T-helper 2 cell treated with Interferon-gamma antibody and Interleukin-4, amounts not matched to agents 5 μg/mL and 100 μg/mL, for 36 hours (primary cell): ENCODE results near the gene IGDCC3.
"Not testable (repeated sequence)": the region's sequence is repeated elsewhere in the genome, so short reads cannot be mapped to it uniquely, and the experiment has no call there.

ENCODE experiments used
- DNase-seq: peaks from one replicate; pipeline ENCODE4 v3.0.0; 2021; ENCODE audit warnings: low spot score
- H3K27ac Mint-ChIP-seq: one replicate; pipeline ENCODE4 v1.8.0; 2021; ENCODE audit warnings: mild to moderate bottlenecking, mixed read lengths
- H3K27me3 Mint-ChIP-seq: one replicate; pipeline ENCODE4 v1.8.0; 2021; ENCODE audit warnings: low read depth, mixed read lengths
- H3K36me3 Mint-ChIP-seq: one replicate; pipeline ENCODE4 v1.8.0; 2021; ENCODE audit warnings: low read depth, mixed read lengths
- H3K4me1 Mint-ChIP-seq: one replicate; pipeline ENCODE4 v1.8.0; 2021; ENCODE audit warnings: low read depth, mixed read lengths
- H3K4me3 Mint-ChIP-seq: one replicate; pipeline ENCODE4 v1.8.0; 2022; ENCODE audit warnings: mild to moderate bottlenecking, moderate library complexity, mixed read lengths
- H3K9me3 Mint-ChIP-seq: one replicate; pipeline ENCODE4 v1.8.0; 2021; ENCODE audit warnings: mixed read lengths

Gene IGDCC3

DNA sequence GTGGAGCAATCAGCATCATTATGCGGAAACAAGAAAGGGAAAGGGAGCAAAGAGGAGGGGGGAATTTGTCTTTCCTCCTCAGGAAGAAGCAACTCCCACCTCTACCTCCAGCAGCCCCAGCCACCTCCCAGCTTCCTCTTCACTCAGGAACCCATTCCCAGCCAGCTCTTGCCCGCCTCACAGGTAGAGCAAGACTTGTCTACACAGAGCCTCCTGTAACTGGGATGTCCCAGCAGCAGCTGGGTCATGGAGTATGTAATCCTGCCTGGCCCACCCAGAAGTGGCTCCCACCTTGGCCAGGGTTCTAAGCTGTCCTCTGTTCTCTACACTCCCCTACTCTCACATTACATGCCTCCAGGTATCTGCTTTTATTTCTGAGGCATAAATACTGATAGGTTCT is 14.0 kb downstream of the IGDCC3 start:
- peaks cover 26% of the 10 kb centered on the region for H3K27me3 Mint-ChIP-seq
- H3K27ac Mint-ChIP-seq: no peak overlapping the region
- DNase-seq: no peak

DNA sequence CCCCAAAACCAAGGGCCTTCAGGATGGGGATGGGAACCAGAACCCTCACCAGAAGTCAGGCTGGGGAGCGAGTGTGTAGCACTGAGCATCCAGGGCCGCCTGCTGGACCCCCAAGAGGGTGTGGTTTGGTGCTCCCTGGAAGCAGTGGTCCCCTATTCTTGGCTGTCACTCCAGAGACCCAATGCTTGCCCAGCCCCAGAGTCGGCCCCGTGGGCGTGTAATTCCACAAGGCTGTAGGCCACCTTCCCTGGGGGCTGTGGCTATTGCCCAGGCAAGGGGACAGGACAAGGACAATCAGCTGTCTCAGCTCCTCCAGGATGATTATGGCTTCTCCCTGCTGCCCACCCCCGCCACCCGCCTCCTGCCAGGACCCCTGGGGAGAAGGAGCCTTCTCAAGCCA is 14.5 kb downstream of the IGDCC3 start:
- no peak for DNase-seq
- peaks cover 27% of the 10 kb centered on the region for H3K27me3 Mint-ChIP-seq
- H3K4me3 Mint-ChIP-seq: no peak overlapping the region
- H3K27ac Mint-ChIP-seq: no peak overlapping the region
- H3K4me1 Mint-ChIP-seq: no peaks in the 10 kb centered on the region
- no peaks in the 10 kb centered on the region for H3K36me3 Mint-ChIP-seq
- H3K9me3 Mint-ChIP-seq: no peaks in the 10 kb centered on the region

More for the DNA sequence above, 14.0 kb downstream of the IGDCC3 start:
- Mint-ChIP-seq H3K9me3 (no peaks in the 10 kb centered on the region), H3K4me1 (no peaks in the 10 kb centered on the region), H3K4me3 (no peak overlapping the region), H3K36me3 (no peaks in the 10 kb centered on the region)

DNA sequence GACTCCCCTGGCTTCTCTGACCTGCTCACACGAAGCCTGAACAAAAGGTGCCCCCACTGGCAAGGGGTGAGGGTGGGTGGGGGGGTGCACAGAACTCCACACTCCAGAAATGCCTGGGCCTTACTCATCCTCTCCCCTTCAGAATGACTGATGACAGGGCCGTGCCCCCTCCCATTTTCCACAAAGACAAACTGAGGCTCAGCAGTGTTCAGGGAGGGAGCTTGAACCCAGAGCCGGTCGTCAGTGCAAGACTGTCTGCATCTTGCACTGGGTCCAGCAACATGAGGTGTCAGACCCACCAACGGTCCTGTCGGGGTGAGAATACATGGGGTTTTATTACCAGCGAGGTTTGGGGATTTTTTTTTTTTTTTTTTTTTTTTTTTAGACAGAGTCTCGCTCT is 15.3 kb downstream of the IGDCC3 start:
- Mint-ChIP-seq H3K27me3 (peaks cover 31% of the 10 kb centered on the region), H3K36me3 (no peaks in the 10 kb centered on the region), H3K27ac (no peak overlapping the region), H3K4me1 (no peaks in the 10 kb centered on the region), H3K4me3 (no peak overlapping the region), H3K9me3 (no peaks in the 10 kb centered on the region)
- DNase-seq: no peak

DNA sequence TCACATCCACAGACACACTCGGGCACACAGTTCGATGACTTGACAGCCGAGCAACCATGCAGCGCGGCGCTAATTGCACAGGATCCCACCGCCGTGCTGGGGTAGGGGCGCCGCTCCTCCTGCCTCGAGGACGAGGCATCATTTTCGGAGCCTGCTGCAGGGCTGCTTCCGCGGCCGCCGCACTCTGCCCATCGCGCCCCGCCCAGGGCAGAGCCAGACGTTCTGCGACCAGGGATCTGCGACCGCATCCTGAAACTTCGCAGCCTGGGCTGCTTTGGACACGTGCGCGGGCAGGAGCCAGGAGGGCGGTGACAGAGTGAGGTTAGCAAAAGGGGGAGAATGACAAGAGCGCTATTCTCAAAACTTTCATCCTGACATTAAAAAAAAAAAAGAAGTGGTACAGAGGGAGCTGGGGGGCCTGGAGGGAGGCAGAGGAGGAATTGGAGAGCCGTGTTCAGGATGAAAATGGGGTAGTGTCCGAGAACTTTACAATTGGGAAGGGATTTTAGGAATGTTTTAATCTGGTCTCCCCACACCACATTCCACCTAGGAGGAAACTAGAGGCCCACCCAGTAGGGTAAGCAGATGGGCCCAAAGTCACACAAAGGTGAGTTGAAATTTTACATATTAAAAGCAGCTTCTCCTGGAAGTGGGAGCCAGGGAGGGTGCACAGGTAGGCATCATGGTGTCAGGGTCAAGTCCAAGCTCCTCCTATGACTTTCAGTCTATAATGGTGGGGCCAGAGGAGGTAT is 15.9 kb downstream of the IGDCC3 start:
- H3K27me3 Mint-ChIP-seq: peaks cover 37% of the 10 kb centered on the region
- no peaks in the 10 kb centered on the region for H3K9me3 Mint-ChIP-seq
- no peaks in the 10 kb centered on the region for H3K36me3 Mint-ChIP-seq
- H3K4me3 Mint-ChIP-seq: no peak overlapping the region
- DNase-seq: no peak
- H3K27ac Mint-ChIP-seq: no peak overlapping the region
- no peaks in the 10 kb centered on the region for H3K4me1 Mint-ChIP-seq

DNA sequence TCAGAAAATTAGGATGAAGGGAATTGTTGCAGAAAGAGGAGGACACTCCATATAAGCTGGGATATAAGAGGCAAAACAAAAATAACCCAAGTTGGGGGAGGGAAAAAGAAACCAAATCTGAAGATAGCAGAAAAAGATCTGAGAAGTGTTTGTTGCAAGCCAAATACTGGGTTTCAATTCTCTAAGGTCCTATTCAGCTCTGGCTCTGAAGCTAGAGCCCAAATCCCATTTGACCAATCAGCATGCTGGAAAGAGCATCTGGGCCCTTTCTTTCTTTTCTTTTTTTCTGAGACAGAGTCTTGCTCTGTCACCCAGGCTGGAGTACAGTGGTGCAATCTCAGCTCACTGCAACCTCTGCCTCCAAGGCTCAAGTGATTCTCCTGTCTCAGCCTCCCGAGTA is 17.3 kb downstream of the IGDCC3 start:
- no peak for DNase-seq
- peaks cover 41% of the 10 kb centered on the region for H3K27me3 Mint-ChIP-seq
- no peak overlapping the region for H3K27ac Mint-ChIP-seq
- no peaks in the 10 kb centered on the region for H3K9me3 Mint-ChIP-seq
- H3K4me3 Mint-ChIP-seq: no peak overlapping the region
- no peaks in the 10 kb centered on the region for H3K36me3 Mint-ChIP-seq
- H3K4me1 Mint-ChIP-seq: no peaks in the 10 kb centered on the region

DNA sequence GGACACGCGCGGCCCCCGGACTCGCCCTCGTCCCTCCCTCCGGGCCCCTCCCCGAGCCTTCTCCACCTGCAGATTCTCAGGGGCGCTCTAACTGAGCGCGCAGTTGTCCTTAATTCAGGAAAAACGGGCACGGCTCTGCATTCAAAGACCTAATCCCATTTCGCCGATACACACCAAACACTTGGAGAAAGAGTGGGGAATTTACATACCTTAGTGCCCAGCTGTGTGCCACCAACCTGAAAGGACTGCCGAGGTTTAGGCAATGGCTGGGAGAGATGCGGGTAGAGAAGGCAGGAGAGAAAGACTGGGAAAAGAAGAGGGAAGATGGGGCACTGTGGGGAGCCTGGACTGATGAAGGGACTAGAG is 21.8 kb downstream of the IGDCC3 start:
- Mint-ChIP-seq H3K9me3 (peaks cover 9% of the 10 kb centered on the region), H3K4me3 (no peak overlapping the region), H3K27me3 (peaks cover 53% of the 10 kb centered on the region), H3K36me3 (no peaks in the 10 kb centered on the region), H3K4me1 (no peaks in the 10 kb centered on the region), H3K27ac (no peak overlapping the region)
- no peak for DNase-seq

DNA sequence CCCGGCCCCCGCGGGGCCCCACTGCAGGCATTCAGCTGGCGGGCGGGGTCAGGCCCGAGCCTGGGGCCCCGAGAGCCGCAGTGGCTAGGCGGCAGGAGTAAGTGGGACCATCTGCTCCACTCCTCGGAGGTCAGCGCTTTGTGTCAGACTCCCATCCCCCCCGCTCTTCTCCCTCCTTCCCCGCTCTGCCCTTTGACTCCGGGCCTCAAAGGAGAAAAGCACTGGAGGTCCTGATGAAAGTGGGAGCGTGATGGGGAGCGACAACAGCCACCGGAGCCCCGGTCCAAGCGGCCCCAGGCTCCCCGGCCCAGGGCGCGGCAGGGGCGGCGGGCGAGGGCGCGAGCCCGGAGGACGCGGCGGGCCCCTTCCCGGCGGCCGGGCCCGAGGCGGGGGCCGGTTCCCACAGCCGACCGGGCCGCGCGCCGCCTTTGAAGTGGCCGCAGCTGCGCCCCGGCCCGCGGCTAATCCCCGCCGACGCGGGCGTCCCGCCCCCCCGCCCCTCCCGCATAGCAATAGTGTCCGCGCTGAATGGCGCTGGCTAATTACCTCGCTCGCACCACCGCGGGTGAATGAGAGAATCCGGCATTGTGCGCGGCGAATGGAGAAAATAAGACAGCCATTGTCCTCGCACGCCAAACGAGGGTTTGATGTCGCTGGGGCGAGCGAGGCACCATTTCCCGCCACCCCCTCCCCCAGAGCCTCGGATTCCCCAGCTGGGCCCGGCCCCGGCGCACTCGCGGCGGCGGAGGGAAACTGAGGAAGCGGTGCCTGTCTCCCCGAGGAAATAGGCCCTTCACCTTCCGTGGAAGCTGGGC is 22.4 kb downstream of the IGDCC3 start:
- Mint-ChIP-seq H3K9me3 (peaks cover 12% of the 10 kb centered on the region), H3K27ac (no peak overlapping the region), H3K27me3 (peaks cover 53% of the 10 kb centered on the region), H3K36me3 (no peaks in the 10 kb centered on the region), H3K4me3 (no peak overlapping the region), H3K4me1 (no peaks in the 10 kb centered on the region)
- no peak for DNase-seq

DNA sequence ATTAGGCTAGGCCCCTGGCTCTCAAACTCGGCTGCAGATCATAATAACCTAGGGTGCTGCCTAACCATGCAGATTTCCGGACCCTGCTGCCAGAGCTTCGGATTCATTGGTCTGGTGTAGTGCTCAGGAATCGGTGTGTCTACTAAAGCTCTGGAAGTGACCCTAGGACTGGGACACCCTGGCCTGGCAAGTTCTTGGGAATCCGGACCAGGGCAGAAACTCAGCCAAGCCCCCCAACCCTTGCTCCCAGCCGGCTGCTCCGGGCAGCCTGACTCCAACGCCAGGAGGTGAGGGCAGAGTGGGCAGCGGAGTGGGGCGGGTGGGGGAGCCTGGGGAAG is 23.0 kb downstream of the IGDCC3 start:
- no peaks in the 10 kb centered on the region for H3K36me3 Mint-ChIP-seq
- H3K4me1 Mint-ChIP-seq: no peaks in the 10 kb centered on the region
- DNase-seq: no peak
- H3K27me3 Mint-ChIP-seq: peaks cover 52% of the 10 kb centered on the region
- no peak overlapping the region for H3K4me3 Mint-ChIP-seq
- H3K27ac Mint-ChIP-seq: no peak overlapping the region
- H3K9me3 Mint-ChIP-seq: peaks cover 12% of the 10 kb centered on the region

DNA sequence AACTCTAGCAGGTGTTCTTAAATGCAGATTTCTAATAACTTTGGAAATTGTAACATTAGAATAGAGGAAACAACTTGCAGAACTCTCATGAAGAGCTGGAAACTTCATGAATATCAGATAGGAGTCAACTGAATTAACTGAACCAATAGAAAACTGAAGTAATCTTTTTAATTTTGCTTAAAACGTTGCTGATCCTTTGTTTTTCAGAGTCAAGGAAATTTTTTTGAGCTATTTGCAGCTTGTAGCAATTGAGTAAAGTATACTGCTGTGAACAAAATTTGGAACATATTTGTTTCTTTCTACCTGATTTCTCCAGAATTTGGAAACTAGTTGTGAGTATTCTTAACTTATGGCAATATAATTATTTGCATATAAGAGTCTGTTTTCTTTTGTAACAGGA is 25.8 kb downstream of the IGDCC3 start:
- DNase-seq, H3K27ac Mint-ChIP-seq, H3K4me3 Mint-ChIP-seq, H3K36me3 Mint-ChIP-seq, H3K4me1 Mint-ChIP-seq: not testable (repeated sequence)
- Mint-ChIP-seq H3K27me3 (peaks cover 42% of the 10 kb centered on the region), H3K9me3 (peaks cover 12% of the 10 kb centered on the region)

DNA sequence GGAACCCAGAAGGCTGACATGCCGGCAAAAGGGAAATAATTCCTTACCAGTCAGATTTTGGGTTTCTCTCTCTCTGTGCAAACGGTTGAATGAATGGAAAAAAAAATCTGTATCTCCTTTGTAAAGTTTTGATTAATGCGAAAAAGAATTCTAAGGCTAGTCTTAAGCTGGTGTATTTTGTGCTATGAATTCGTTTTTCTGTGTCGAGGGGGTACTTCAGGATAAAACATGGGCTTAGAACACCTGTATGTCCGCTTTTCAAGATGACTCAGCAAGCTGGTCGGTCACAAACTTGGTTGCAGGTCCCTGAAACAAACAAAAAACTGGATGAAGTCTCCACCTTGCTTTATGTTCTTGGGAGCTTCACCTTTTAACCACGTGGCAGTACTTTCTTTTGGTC is 28.5 kb downstream of the IGDCC3 start:
- Mint-ChIP-seq H3K27me3 (peaks cover 29% of the 10 kb centered on the region), H3K36me3 (no peaks in the 10 kb centered on the region)

DNA sequence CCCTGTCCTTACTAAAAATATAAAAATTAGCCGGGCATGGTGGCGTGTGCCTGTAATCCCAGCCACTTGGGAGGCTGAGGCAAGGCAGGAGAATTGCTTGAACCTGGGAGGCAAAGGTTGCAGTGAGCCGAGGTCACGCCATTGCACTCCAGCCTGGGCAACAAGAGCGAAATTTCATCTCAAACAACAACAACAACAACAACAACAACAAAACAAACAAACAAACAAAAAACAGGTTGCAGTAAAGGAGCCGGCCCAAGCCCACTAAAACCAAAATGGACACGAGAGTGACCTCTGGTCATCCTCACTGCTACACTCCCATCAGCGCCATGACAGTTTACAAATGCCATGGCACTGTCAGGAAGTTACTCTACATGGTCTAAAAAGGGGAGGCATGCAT is 30.0 kb downstream of the IGDCC3 start:
- H3K27ac Mint-ChIP-seq, H3K4me1 Mint-ChIP-seq, H3K9me3 Mint-ChIP-seq, H3K36me3 Mint-ChIP-seq, DNase-seq, H3K4me3 Mint-ChIP-seq: not testable (repeated sequence)
- H3K27me3 Mint-ChIP-seq: peaks cover 14% of the 10 kb centered on the region

More for the DNA sequence above, 28.5 kb downstream of the IGDCC3 start:
- H3K4me1 Mint-ChIP-seq: no peaks in the 10 kb centered on the region
- H3K27ac Mint-ChIP-seq: no peak overlapping the region
- DNase-seq: no peak
- peaks cover 9% of the 10 kb centered on the region for H3K9me3 Mint-ChIP-seq
- H3K4me3 Mint-ChIP-seq: no peak overlapping the region

DNA sequence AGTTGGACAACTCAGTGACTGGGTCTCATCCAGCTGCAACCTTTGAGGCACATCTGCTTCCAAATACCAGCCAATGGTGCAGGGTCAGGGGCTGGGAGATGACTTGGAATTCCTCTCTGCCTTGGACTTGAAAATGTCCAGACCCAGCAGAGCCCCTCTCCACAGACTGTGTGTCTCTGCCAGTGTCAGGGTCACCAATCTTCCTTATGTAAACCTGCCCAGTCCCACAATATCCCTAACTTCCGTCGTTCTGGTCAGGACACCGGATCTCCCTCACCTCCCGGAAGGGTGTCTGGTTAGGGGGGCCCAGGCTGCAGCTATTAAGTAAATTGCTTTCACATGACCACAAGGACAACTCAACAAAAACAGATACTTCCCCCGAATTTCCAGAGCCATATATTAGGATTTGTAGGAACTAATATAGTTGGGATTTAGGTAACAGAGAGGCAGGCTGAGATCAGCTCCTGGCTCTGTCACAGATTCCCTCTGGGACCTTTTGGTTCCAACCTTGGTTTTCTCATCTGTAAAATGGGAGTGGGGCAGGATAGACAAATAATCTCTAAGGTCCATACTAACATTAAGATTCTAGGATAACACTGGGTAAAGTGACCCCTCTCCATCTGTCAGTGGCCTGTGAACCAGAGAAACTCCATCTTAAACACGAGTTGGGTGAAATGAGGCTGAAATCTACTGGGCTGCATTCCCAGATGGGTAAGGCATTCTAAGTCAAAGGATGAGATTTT is 30.8 kb downstream of the IGDCC3 start:
- H3K4me1 Mint-ChIP-seq: no peaks in the 10 kb centered on the region

DNA sequence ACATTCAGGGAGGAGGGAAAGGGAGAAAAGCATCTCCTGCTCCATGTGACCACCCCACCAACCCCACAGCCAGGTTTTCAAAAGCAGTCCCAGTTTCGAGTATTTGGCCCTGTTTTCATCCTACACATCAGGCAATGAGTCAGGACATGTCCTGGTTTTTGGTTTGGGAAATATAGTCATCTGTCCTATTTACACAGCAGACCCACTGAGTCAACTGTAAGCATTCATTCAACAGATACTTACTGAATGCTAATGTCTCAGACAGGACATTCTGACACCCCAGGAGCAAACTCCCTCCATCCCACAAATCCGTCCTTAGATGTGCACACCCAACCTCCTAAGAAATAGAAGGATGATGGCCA is 32.9 kb downstream of the IGDCC3 start:
- Mint-ChIP-seq H3K9me3 (no peaks in the 10 kb centered on the region), H3K27me3 (peaks cover 10% of the 10 kb centered on the region), H3K4me1 (no peaks in the 10 kb centered on the region), H3K4me3 (no peak overlapping the region), H3K27ac (no peak overlapping the region), H3K36me3 (no peaks in the 10 kb centered on the region)
- DNase-seq: no peak

More for the DNA sequence above, 30.8 kb downstream of the IGDCC3 start:
- Mint-ChIP-seq H3K4me3 (no peak overlapping the region), H3K9me3 (peaks cover 7% of the 10 kb centered on the region), H3K36me3 (no peaks in the 10 kb centered on the region), H3K27ac (no peak overlapping the region), H3K27me3 (peaks cover 7% of the 10 kb centered on the region)
- no peak for DNase-seq

DNA sequence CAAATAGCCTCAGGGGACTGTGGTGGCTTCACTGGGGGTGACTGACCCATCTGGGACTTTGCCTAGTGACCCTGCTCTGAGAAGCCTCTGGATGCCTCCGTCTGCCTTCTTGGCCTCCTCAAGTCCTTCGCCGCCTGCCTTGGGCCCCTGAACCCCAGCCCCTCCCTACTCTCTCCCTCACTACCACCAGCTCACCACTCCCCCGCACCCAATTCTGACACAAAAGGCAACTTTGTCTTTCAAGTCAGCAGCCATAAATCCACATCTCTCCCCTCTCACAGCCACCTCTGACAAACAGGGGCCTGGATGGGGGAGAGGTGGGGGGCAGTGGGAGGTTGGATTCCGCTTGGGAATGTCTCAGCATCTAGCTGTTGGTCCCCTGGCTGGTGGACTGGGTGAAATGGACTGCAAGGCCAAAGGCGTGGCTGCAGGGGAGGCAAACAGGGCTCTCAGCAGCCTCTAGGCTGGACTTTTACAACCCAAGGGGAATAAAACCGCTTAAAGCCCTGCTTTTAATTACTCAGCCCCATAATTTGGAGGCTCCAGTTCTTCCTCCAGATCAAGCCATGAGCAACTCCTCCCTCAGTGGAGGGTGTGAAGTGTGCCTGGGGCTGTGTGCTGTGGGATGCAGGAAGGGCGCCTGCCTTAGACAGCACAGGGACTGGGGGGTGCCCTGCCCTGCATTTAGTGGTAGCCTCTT is 33.4 kb downstream of the IGDCC3 start:
- Mint-ChIP-seq H3K27ac (no peak overlapping the region), H3K4me1 (peaks cover 2% of the 10 kb centered on the region), H3K9me3 (no peaks in the 10 kb centered on the region), H3K4me3 (no peak overlapping the region), H3K36me3 (no peaks in the 10 kb centered on the region), H3K27me3 (peaks cover 9% of the 10 kb centered on the region)
- DNase-seq: no peak
